Esophagus squamous epithelium (tissue), 5 donors: ENCODE results near the gene DENND2D. TPM values are rescaled to one million over a fixed set of nuclear protein-coding genes. Genes with fewer than 3 reads are reported as not detected.

Source experiments
- DNase-seq: peaks from one replicate; lab custom pipeline; 2025; lab: John Stamatoyannopoulos, UW
- H3K27ac ChIP-seq, 4 donors: fragments of 200-600 bp; sonication (generic); one replicate each; pipeline ENCODE4 v1.5.1; 2016 to 2019; ENCODE audit warnings: mild to moderate bottlenecking in 1 of 4
- H3K27me3 ChIP-seq, 4 donors: fragments of 200-600 bp; sonication (generic); 1 replicate in 3 of 4; 2 replicates in 1 of 4; pipeline versions ENCODE4 v1.5.1 to v1.6.0; 2017 to 2021; ENCODE audit warnings: antibody characterized with exemption in 1 of 4
- H3K36me3 ChIP-seq, 3 donors: fragments of 200-600 bp; sonication (generic); one replicate each; pipeline ENCODE4 v1.5.1; 2016 to 2019
- H3K4me1 ChIP-seq, 3 donors: fragments of 200-600 bp; sonication (generic); one replicate each; pipeline ENCODE4 v1.5.1; 2017 to 2019
- H3K4me3 ChIP-seq, 4 donors: fragments of 200-600 bp; sonication (generic); 1 replicate in 3 of 4; 2 replicates in 1 of 4; pipeline ENCODE4 v1.5.1; 2016 to 2019; ENCODE audit warnings: mild to moderate bottlenecking in 2 of 4, moderate library complexity in 1 of 4
- H3K9me3 ChIP-seq, 3 donors: fragments of 200-600 bp; sonication (generic); one replicate each; pipeline ENCODE4 v1.5.1; 2016 to 2019
- CTCF ChIP-seq, 6 experiments: fragments of 450-650 bp in 4 of 6; fragments of 200-600 bp in 2 of 6; sonication (generic) in 2 of 6; IDR thresholded peaks; one replicate each; pipeline ENCODE4 v1.5.1; 2016 to 2019; ENCODE audit warnings: antibody characterized with exemption in 6 of 6, mild to moderate bottlenecking in 4 of 6, moderate library complexity in 4 of 6
- POLR2A ChIP-seq, 4 donors: fragments of 450-650 bp; IDR thresholded peaks; one replicate each; pipeline ENCODE4 v1.6.1; 2017; ENCODE audit warnings: antibody characterized with exemption in 4 of 4, mild to moderate bottlenecking in 4 of 4, moderate library complexity in 3 of 4
- WGBS, 2 donors: methylation state at CpG; one replicate each; pipeline ENCODE4 v1.1.5; 2018; 5-methylcytosine and 5-hydroxymethylcytosine counted together
- intact Hi-C: fragments of 100-400 bp; cut with DNase I; formaldehyde crosslinking; loops from one replicate; pipeline ENCODE4 v1.15.0; 2022
- total RNA-seq, 4 donors: library from RNA; depleted of rRNA; stranded (reverse); fragments of >200 nt; gene quantifications; one replicate each; pipeline ENCODE4 v1.1.0, GENCODE V29; 2016
- donor health status: DM: yes; HTN: yes; CAD: no.

The DENND2D gene
- total RNA-seq, 4 donors from 2014 or later: 55.3 to 73.3 (median 66.5) TPM

GRCh38 chr1:111203681-111204200 lies 3.3 kb upstream of the DENND2D start:
- peak overlapping the region; percentile 93 to 99 (median 94) for H3K27ac ChIP-seq
- peaks cover 0 to 9% (median 0%) of the 10 kb centered on the region in 3 donors for H3K36me3 ChIP-seq
- peak; percentile 76 for DNase-seq
- peaks cover 0 to 12% (median 0%) of the 10 kb centered on the region in 4 donors for H3K27me3 ChIP-seq
- peaks cover 34 to 70% (median 42%) of the 10 kb centered on the region in 3 donors for H3K4me1 ChIP-seq
- H3K4me3 ChIP-seq: peak overlapping the region; percentile 67 to 89 (median 88)
- no peak for TF ChIP-seq CTCF (IDR thresholded peaks at IDR 0.05)
- TF ChIP-seq POLR2A (IDR thresholded peaks at IDR 0.05): peak in 1 of 4 donors; percentile 36
- intact Hi-C loops: no loop called here
- WGBS, 2 donors: 2 to 4% methylated on average over 14 to 30 of the region's 41 CpGs
- H3K9me3 ChIP-seq: no peaks in the 10 kb centered on the region

GRCh38 chr1:111202707-111203623 lies 2.5 kb upstream of the DENND2D start:
- Histone ChIP-seq H3K9me3 (no peaks in the 10 kb centered on the region), H3K27me3 (peaks cover 0 to 12% (median 0%) of the 10 kb centered on the region in 4 donors), H3K4me1 (peaks cover 34 to 77% (median 42%) of the 10 kb centered on the region in 3 donors), H3K4me3 (peak overlapping the region; percentile 67 to 89 (median 88)), H3K27ac (peak overlapping the region; percentile 93 to 99 (median 94)), H3K36me3 (peaks cover 0 to 17% (median 0%) of the 10 kb centered on the region in 3 donors)
- 36 to 52% methylated on average over 3 to 4 of the region's 4 CpGs for WGBS, 2 donors
- no peak for DNase-seq
- TF ChIP-seq POLR2A (IDR thresholded peaks at IDR 0.05) (no peak), CTCF (IDR thresholded peaks at IDR 0.05) (no peak)
- intact Hi-C loops: no loop called here

- Histone ChIP-seq H3K27ac (peak overlapping the region; percentile 93 to 99 (median 94)), H3K4me1 (peaks cover 34 to 83% (median 42%) of the 10 kb centered on the region in 3 donors), H3K4me3 (peak overlapping the region in 3 of 4 donors; percentile 67 to 88 (median 88)), H3K27me3 (peaks cover 0 to 12% (median 0%) of the 10 kb centered on the region in 4 donors), H3K36me3 (peaks cover 0 to 23% (median 2%) of the 10 kb centered on the region in 3 donors), H3K9me3 (no peaks in the 10 kb centered on the region)
- WGBS, 2 donors: 76 to 85% methylated on average over 1 of the region's 1 CpG
- TF ChIP-seq POLR2A (IDR thresholded peaks at IDR 0.05) (no peak), CTCF (IDR thresholded peaks at IDR 0.05) (no peak)
- intact Hi-C loops: no loop called here
- no peak for DNase-seq
Observed at GRCh38 chr1:111202366-111202706, 1.9 kb upstream of the DENND2D start.

GRCh38 chr1:111201275-111202090 lies 1.0 kb upstream of the DENND2D start:
- WGBS, 2 donors: 43 to 64% methylated on average over 5 of the region's 5 CpGs
- peaks cover 34 to 92% (median 42%) of the 10 kb centered on the region in 3 donors for H3K4me1 ChIP-seq
- H3K27ac ChIP-seq: peak overlapping the region; percentile 93 to 99 (median 94)
- H3K9me3 ChIP-seq: no peaks in the 10 kb centered on the region
- intact Hi-C loops: no loop called here
- peak overlapping the region in 2 of 4 donors; percentile 58 to 88 for H3K4me3 ChIP-seq
- TF ChIP-seq POLR2A (IDR thresholded peaks at IDR 0.05) (no peak), CTCF (IDR thresholded peaks at IDR 0.05) (no peak)
- H3K36me3 ChIP-seq: peaks cover 0 to 32% (median 9%) of the 10 kb centered on the region in 3 donors
- DNase-seq: no peak
- peaks cover 0 to 12% (median 0%) of the 10 kb centered on the region in 4 donors for H3K27me3 ChIP-seq
